ENCODE measurements around the gene POU3F1.

POU3F1 gene

GRCh38 chr1:38025664-38026063 is 20.9 kb downstream of the POU3F1 start:
- no peak for TF ChIP-seq CTCF (IDR thresholded peaks at IDR 0.05; ENCODE audit: low read depth, low read length, missing control alignments)
- no peak for DNase-seq (ENCODE audit: low read depth)
- no peak overlapping the region for H3K4me3 ChIP-seq (ENCODE audit: low read depth, low read length)
- in situ Hi-C loops (cut with HindIII; ENCODE audit: low sequenced_read_pairs): no loop called here

DNA sequence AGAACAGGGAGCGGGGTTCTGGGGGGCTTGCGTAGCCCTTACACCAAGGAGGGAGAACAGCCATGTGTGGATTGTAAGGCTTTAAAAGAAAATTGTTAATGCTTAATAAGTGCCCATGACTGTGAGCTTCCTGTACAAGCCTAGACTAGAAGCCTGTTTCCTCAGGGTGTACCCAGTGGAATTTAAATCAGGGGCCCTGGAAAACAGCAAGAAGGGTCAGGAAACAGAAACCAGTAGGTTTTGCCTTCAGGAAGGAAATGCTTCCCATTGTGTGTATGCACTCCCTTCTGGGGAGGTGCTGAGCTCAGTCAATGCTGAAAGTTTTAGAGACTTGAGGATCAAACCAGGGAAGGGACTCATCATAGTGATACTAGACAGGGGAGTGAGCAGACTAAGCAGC is 21.4 kb downstream of the POU3F1 start:
- H3K4me3 ChIP-seq (ENCODE audit: low read depth, low read length): no peak overlapping the region
- in situ Hi-C loops (cut with HindIII; ENCODE audit: low sequenced_read_pairs): no loop called here
- no peak for TF ChIP-seq CTCF (IDR thresholded peaks at IDR 0.05; ENCODE audit: low read depth, low read length, missing control alignments)
- no peak for DNase-seq (ENCODE audit: low read depth)

DNA sequence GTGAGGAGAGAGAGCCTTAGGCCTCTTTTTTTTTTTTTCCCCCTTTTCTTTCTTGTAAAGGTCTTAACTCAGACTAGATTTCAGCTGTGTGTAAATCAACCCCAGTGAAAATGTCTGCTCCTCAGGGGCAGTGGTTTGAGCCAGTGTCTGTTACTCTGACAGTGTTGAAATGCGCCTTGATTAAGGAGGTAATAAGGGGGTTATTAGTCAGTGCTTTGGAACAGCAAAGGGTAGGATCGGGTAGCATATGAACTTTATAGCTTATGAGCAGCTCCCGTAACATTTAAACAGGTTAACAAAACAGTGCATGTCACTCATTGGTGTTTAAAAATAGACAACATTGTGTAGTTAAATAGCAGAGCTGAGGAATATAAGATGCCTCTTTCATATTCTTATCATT is 23.8 kb downstream of the POU3F1 start:
- in situ Hi-C loops (cut with HindIII; ENCODE audit: low sequenced_read_pairs): no loop called here
- DNase-seq (ENCODE audit: low read depth): no peak
- H3K4me3 ChIP-seq (ENCODE audit: low read depth, low read length): no peak overlapping the region
- no peak for TF ChIP-seq CTCF (IDR thresholded peaks at IDR 0.05; ENCODE audit: low read depth, low read length, missing control alignments)

GRCh38 chr1:38021969-38022368 is 24.6 kb downstream of the POU3F1 start:
- in situ Hi-C loops (cut with HindIII; ENCODE audit: low sequenced_read_pairs): no loop called here
- DNase-seq (ENCODE audit: low read depth): no peak
- no peak for TF ChIP-seq CTCF (IDR thresholded peaks at IDR 0.05; ENCODE audit: low read depth, low read length, missing control alignments)
- no peak overlapping the region for H3K4me3 ChIP-seq (ENCODE audit: low read depth, low read length)

GRCh38 chr1:38020396-38020795 is 26.2 kb downstream of the POU3F1 start:
- no peak for TF ChIP-seq CTCF (IDR thresholded peaks at IDR 0.05; ENCODE audit: low read depth, low read length, missing control alignments)
- no peak overlapping the region for H3K4me3 ChIP-seq (ENCODE audit: low read depth, low read length)
- DNase-seq (ENCODE audit: low read depth): no peak
- in situ Hi-C loops (cut with HindIII; ENCODE audit: low sequenced_read_pairs): no loop called here

GRCh38 chr1:38018864-38019343 is 27.7 kb downstream of the POU3F1 start:
- in situ Hi-C loops (cut with HindIII; ENCODE audit: low sequenced_read_pairs): no loop called here
- TF ChIP-seq CTCF (IDR thresholded peaks at IDR 0.05; ENCODE audit: low read depth, low read length, missing control alignments): peak; percentile 70
- no peak overlapping the region for H3K4me3 ChIP-seq (ENCODE audit: low read depth, low read length)
- no peak for DNase-seq (ENCODE audit: low read depth)
